NCI-H1105 (cell line): ENCODE data around the gene G6PD.
"Not testable (repeated sequence)": the region's sequence is repeated elsewhere in the genome, so short reads cannot be mapped to it uniquely, and the experiment has no call there.

ENCODE experiments used
- DNase-seq: peaks from one replicate; lab custom pipeline; 2025; lab: John Stamatoyannopoulos, UW

Gene G6PD

GRCh38 chrX:154515090-154515965 is 31.3 kb downstream of the G6PD start:
- DNase-seq: peak; percentile 19

GRCh38 chrX:154513716-154514115 is 32.9 kb downstream of the G6PD start:
- DNase-seq: no peak

GRCh38 chrX:154512879-154513553 is 33.6 kb downstream of the G6PD start:
- no peak for DNase-seq

GRCh38 chrX:154511761-154512160 is 34.9 kb downstream of the G6PD start:
- DNase-seq: no peak

- DNase-seq: no peak
Observed at GRCh38 chrX:154509455-154509854, 37.2 kb downstream of the G6PD start.

GRCh38 chrX:154508384-154508745 is 38.3 kb downstream of the G6PD start:
- DNase-seq: no peak

- no peak for DNase-seq
Observed at GRCh38 chrX:154507673-154508383, 38.8 kb downstream of the G6PD start.

GRCh38 chrX:154506483-154507332 is 39.9 kb downstream of the G6PD start:
- DNase-seq: no peak

- no peak for DNase-seq
Observed at GRCh38 chrX:154505734-154506133, 40.9 kb downstream of the G6PD start.

GRCh38 chrX:154502989-154503388 is 43.7 kb downstream of the G6PD start:
- no peak for DNase-seq

- DNase-seq: no peak
Observed at GRCh38 chrX:154502098-154502497, 44.5 kb downstream of the G6PD start.

GRCh38 chrX:154501423-154501822 is 45.2 kb downstream of the G6PD start:
- DNase-seq: not testable (repeated sequence)

GRCh38 chrX:154496591-154497137 is 50.0 kb downstream of the G6PD start:
- not testable (repeated sequence) for DNase-seq

GRCh38 chrX:154495472-154495922 is 51.1 kb downstream of the G6PD start:
- no peak for DNase-seq

GRCh38 chrX:154494715-154495114 is 51.9 kb downstream of the G6PD start:
- no peak for DNase-seq

GRCh38 chrX:154490414-154491083 is 56.1 kb downstream of the G6PD start, which contains the start of gene SLC10A3:
Gene SLC10A3 (minus strand): TSS chrX:154490629. CDS start chrX:154488940, 1,689 bp downstream.
- DNase-seq: peak; percentile 94

- DNase-seq: no peak
Observed at GRCh38 chrX:154490021-154490413, 56.6 kb downstream of the G6PD start.

- no peak for DNase-seq
Observed at GRCh38 chrX:154489182-154489581, 57.5 kb downstream of the G6PD start.

GRCh38 chrX:154488336-154489075 is 58.1 kb downstream of the G6PD start:
- no peak for DNase-seq
